Mononuclear cell (primary cell): Measurements from ENCODE around the gene ZNF280D. TPM values are rescaled to one million over a fixed set of nuclear protein-coding genes. Genes with fewer than 3 reads are reported as not detected.
"Not testable (repeated sequence)": the region's sequence is repeated elsewhere in the genome, so short reads cannot be mapped to it uniquely, and the experiment has no call there.

Experiments
- H3K27me3 ChIP-seq: 2 replicates; pipeline ENCODE4 v1.6.0; 2011; ENCODE audit warnings: low read length, control low read depth; ENCODE audit not compliant: insufficient read depth
- H3K4me1 ChIP-seq: 2 replicates; pipeline ENCODE4 v1.5.1; 2011; ENCODE audit warnings: mild to moderate bottlenecking, low read length, control low read depth; ENCODE audit not compliant: insufficient read depth
- H3K4me3 ChIP-seq: 2 replicates; pipeline ENCODE4 v1.5.1; 2011; ENCODE audit warnings: mild to moderate bottlenecking, low read length, moderate library complexity
- H3K9me3 ChIP-seq: 2 replicates; pipeline ENCODE4 v1.5.1; 2011; ENCODE audit warnings: low read depth, mild to moderate bottlenecking, control low read depth, low read length
- total RNA-seq: library from RNA; depleted of rRNA; stranded (reverse); fragments of >200 nt; gene quantifications from one replicate; pipeline ENCODE4 v1.2.3, GENCODE V29; 2012

Gene ZNF280D
- total RNA-seq, 1 donor, result 29.9 TPM

DNA sequence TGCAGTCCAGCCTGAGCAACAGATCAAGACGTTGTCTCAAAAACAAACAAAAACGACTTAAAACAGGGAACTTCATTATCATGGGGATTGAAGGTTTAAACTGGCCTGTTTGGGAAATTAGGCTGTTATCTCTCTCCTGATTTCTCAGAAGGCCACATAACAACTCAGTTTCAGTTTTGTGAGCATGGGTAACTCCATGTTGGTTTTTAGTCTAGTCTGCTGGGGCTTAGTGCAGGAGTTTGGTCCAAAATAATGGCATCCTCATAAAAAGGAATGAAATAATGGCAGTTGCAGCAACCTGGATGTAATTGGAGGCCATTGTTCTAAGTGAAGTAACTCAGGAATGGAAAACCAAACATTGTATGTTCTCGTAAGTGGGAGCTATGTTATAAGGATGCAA is 2.3 kb upstream of the ZNF280D start:
- H3K4me3 ChIP-seq, result no peak overlapping the region

DNA sequence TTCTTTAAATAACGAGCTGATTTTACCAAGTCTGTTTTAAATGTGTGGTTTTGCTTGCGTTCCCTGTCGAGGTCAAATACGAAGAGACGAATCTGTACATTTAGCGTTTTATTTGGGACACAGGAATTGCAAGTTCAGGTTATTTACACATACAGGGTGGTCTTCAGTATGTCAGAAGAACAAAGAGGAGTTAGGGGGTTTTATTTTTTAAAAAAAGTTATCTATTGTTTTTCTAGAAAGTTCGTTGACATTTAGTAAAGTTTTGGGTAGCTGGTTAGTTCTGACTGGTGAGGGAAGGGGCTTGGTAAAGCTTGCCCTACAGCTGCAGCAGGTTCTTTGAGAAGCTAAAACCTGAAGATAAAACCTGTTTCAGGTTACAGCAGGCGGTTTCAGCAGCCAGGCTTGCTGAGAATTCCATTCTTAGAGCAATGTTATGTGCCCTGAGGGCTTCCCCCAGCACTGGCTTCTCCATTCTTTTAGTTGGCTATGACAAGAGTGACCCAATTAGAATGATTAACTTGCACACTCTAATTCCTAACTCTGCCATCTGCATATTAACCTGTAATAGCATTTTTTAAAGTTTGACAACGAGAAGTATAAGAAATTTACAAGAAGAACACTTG is 815 bp upstream of the ZNF280D start:
- Histone ChIP-seq H3K4me1 (peaks cover 29% of the 10 kb centered on the region), H3K27me3 (no peaks in the 10 kb centered on the region), H3K4me3 (peak overlapping the region; percentile 71), H3K9me3 (no peaks in the 10 kb centered on the region)

More for the DNA sequence above, 2.3 kb upstream of the ZNF280D start:
- Histone ChIP-seq H3K9me3 (no peaks in the 10 kb centered on the region), H3K27me3 (no peaks in the 10 kb centered on the region), H3K4me1 (peaks cover 25% of the 10 kb centered on the region)

DNA sequence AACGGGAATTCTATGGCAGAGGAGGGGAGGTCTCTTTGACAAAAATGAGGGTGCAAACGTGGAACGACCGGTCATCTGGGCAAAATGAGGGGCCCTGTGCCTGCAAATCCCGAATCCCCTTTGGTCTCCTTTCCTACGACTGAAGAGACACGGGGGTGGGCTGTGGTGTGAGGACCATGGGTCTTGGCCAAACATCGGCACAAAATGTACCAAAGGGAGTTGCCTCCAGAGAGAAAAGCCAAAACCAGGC is 498 bp downstream of the ZNF280D start:
- no peaks in the 10 kb centered on the region for H3K9me3 ChIP-seq
- no peaks in the 10 kb centered on the region for H3K27me3 ChIP-seq
- H3K4me3 ChIP-seq, result peak overlapping the region; percentile 71

DNA sequence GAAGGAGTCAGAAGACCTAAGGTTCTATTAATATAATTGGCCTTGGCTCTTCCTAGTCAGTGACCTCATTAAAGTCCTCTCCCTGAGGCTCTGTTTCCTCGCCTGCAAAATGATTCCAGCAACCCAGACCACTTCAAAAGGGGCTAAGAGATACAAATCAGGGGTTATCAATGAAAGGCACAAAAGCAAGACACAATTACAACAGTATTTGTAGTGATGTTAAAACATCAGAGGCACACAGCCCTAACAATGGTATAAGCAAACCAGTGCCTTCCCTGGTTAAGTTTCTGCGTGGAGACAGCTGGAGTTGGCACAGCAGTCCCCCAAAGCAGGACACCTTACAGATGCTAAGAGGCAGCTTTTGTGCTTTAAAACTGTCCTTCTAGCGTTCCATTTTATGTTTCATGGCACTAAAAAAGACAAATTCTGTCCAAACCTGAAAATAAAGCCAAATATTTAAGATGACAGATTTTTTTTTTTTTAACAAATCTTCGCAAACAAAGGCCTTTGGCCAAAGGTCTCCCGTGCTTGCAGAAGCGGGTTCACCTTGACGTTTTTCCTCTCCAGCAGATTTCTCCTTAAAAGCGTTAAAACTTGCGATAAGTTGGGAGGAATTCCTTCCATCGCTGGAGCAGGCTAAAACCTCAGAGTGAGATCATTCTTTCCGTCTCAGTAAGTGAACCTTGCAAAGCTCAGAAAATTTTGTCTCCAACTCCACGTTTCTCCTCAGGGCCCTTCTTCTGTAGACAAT is 999 bp downstream of the ZNF280D start:
- H3K4me3 ChIP-seq, result peak overlapping the region; percentile 71
- no peaks in the 10 kb centered on the region for H3K27me3 ChIP-seq
- H3K4me1 ChIP-seq, result peaks cover 29% of the 10 kb centered on the region
- H3K9me3 ChIP-seq, result no peaks in the 10 kb centered on the region

More for the DNA sequence above, 498 bp downstream of the ZNF280D start:
- peaks cover 29% of the 10 kb centered on the region for H3K4me1 ChIP-seq

DNA sequence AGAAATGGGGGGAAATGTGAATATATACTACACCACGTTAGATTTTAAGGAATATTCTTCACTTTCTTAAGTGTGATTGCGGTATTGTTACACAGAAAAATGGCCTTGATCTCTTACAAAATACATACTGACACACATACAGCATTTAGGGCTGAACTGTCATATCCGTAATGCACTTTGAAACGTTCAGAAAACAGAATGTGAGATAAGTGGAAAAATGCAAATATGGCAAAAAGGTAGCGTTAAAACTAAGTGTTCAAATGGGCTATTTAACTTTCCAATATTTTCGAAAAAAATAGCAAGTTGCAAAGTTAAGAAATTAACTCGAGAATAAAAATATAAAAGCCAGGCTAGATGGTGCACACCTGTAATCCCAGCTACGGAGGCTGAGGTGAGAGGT is 1.8 kb downstream of the ZNF280D start:
- no peaks in the 10 kb centered on the region for H3K27me3 ChIP-seq
- H3K4me1 ChIP-seq, result peaks cover 35% of the 10 kb centered on the region
- H3K4me3 ChIP-seq, result no peak overlapping the region
- no peaks in the 10 kb centered on the region for H3K9me3 ChIP-seq

DNA sequence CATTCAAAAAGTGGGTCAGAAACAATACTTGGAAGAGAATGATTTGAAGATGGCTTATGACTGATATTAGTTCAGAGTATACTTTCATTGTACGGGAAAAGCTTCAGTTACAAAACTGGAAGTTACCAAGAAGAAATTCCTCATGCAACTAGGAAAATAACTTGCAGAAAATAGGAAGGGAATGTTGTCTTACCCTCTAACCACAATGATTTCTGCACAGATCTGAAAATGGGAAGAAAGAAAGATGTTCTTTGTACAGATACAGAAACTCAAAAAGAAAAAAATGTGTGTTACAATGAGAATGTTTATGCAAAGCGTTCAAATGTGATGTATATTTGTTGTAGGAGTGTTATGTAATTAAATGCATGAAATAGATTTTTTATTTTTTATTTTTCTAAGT is 3.7 kb downstream of the ZNF280D start:
- Histone ChIP-seq H3K9me3 (no peaks in the 10 kb centered on the region), H3K4me3 (no peak overlapping the region), H3K27me3 (no peaks in the 10 kb centered on the region), H3K4me1 (peaks cover 35% of the 10 kb centered on the region)

DNA sequence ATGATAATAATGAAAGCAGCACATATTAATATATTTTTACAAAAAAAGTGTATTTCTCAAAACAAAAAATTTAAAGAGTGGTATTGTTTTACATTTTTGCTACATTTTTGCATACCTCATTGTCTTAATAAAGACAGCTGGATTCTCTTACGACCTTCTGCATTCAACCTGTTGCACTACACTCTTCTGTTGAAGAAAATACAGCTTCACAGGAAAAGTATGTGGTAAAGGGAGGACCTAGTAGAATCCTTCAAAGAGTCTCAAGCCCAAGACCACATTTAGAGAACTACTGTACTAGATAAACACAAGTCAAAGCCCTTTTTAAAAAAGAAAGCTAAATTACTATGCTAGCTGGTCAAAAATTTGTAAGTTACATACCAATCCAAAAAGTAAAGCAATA is 7.9 kb downstream of the ZNF280D start:
- H3K27me3 ChIP-seq, result no peaks in the 10 kb centered on the region
- no peak overlapping the region for H3K4me3 ChIP-seq
- no peaks in the 10 kb centered on the region for H3K9me3 ChIP-seq
- peaks cover 8% of the 10 kb centered on the region for H3K4me1 ChIP-seq

DNA sequence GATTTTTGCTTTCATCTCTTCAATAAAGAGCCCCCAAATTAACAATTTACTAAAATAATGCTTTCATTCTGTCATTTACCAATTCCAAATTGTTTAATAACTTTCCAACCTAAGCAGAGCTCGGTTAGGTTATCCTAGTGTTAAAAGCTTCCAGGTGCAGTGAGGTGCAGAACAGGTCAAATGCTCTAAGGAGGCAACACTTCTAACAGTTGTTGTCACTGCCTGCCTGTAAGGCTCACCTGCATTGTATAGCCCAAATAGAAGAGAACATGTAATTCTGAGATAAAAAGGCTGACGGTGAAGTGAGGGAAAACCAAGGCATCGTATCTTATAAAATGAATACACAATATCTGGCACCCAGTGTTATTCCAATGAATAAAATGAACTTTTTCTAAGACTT is 9.1 kb downstream of the ZNF280D start:
- H3K4me1 ChIP-seq, result peaks cover 15% of the 10 kb centered on the region
- H3K9me3 ChIP-seq, result no peaks in the 10 kb centered on the region
- H3K4me3 ChIP-seq, result no peak overlapping the region
- H3K27me3 ChIP-seq, result no peaks in the 10 kb centered on the region

DNA sequence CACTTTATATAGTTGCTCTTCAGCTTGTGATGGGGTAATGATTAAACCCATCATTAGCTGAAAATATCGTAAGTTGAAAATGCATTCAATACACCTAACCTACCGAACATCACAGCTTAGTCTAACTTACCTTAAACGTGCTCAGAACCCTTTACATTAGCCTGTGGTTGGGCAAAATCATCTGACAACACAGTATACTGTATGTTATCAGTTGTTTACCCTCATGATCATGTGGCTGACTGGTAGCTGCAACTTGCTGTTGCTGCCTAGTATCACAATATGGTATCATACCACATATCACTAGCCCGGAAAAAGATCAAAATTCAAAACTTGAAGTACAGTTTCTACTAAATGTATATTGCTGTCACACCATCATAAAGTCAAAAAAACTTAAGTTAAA is 9.5 kb downstream of the ZNF280D start:
- H3K4me3 ChIP-seq, result no peak overlapping the region
- no peaks in the 10 kb centered on the region for H3K27me3 ChIP-seq
- no peaks in the 10 kb centered on the region for H3K9me3 ChIP-seq
- H3K4me1 ChIP-seq, result peaks cover 20% of the 10 kb centered on the region

DNA sequence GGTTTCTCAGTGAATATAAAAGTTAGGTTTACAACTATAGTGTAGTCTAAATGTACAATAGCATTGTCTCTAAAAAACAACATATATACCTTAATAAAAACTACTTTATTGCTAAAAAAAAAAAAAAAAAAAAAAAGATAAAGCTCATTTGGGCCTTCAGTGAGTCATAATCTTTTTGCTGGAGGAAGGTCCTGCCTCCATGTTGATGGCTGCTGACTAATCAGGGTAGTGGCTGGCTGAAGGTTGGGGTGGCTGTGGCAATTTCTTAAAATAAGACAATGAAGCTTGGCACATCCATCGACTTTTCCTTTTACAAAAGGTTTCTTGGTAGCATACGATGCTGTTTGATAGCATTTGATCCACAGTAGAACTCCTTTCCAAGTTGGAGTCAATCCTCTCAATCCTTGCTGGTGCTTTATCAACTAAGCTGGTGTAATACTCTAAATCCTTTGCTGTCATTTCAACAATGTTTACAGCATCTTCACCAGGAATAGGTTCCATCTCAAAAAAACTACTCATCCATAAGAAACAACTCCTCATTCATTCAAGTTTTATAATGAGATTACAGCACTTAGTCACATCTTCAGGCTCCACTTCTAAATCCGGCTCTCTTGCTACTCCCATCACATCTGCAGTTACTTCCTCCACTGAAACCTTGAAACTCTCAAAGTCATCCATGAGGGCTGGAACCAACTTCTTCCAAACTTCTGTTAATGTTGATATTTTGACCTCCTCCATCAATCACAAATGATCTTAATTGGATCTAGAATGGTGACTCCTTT is 13.3 kb downstream of the ZNF280D start:
- no peaks in the 10 kb centered on the region for H3K9me3 ChIP-seq
- no peaks in the 10 kb centered on the region for H3K27me3 ChIP-seq
- H3K4me1 ChIP-seq, result peaks cover 17% of the 10 kb centered on the region
- no peak overlapping the region for H3K4me3 ChIP-seq

DNA sequence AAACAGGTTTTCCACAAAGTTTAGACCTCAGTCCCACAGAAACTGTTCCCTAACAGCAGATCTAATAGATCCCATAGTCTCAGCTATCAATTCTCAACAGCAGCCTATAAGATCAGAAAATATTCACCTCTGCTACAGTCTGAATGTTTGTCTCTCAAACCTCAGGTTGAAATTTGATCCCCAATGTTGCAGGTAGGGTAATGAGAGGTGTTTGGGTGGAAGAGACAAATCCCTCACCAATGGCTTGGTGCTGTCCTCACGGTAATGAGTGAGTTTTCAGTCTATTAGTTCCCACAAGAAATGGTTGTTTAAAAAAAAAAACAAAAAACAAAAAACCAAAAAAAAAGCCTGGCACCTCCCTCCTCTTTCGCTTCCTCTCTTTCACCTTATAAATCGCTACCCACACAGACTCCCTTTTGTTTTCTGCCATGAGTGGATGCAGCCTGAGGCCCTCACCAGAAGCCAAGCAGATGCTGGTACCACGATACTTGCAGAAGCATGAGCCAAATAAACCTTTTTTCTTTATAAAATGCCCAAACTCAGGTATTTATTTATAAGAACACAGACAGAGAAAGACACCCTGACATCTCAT is 14.2 kb downstream of the ZNF280D start:
- Histone ChIP-seq H3K9me3 (no peaks in the 10 kb centered on the region), H3K27me3 (no peaks in the 10 kb centered on the region), H3K4me1 (peaks cover 17% of the 10 kb centered on the region), H3K4me3 (no peak overlapping the region)

DNA sequence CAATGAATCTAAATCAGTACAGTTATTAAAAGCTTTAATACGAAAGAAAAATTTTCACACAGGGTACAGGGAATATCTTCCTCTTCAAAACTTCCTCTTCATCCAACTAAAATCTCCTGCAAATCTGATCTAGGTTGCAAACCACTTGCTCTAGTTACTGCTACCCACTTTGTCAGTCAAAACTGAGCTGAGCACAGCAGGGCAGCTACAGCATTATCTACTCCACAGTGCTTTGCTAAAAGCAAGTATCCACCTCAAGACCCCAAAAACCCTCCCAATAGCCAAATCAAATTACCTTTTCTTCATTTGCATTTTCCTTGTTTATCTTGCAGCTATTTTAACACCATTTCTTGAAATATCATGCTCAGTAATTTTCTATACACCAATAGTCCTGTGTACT is 14.7 kb downstream of the ZNF280D start:
- H3K4me3 ChIP-seq, result no peak overlapping the region
- no peaks in the 10 kb centered on the region for H3K27me3 ChIP-seq
- H3K9me3 ChIP-seq, result no peaks in the 10 kb centered on the region
- peaks cover 17% of the 10 kb centered on the region for H3K4me1 ChIP-seq

DNA sequence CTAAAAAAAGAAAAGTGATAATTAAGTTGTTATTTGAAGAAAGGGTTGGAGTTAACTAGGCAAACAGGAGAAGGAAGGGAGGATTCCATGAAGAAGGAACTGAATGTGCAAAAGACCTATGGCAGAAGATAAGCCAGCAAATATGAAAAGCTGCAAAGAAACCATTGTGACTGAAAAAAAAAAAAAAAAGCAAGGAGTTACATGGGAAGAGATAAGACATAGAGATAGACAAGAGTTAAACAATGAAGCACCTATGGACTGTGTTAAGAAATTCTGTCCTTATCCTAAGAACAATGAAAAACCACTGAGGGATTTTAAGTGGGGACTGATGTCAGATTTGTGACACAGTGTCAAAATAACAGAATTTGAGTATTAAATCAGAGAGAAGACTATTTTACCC is 17.0 kb downstream of the ZNF280D start:
- no peaks in the 10 kb centered on the region for H3K27me3 ChIP-seq
- H3K9me3 ChIP-seq, result no peaks in the 10 kb centered on the region
- H3K4me3 ChIP-seq, result no peak overlapping the region
- H3K4me1 ChIP-seq, result peaks cover 17% of the 10 kb centered on the region

DNA sequence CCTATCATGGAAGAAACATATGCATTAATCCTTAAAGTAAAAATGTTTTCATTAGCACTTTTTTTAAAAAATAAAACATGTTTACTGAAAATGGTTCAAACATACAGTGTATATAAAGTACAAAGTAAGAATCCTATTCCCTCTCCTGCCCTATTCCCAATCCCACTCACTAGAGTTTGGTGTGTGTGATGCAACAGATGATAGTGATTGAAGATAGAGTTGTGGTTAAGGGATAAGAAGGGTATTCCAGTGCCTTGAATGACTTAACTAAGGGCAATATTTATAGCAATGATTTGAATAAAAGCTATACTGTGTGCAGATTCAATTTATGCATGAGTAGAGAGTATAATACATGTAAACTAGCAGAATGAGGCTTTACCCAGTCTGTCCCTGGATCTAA is 18.1 kb downstream of the ZNF280D start:
- Histone ChIP-seq H3K4me1 (peaks cover 17% of the 10 kb centered on the region), H3K27me3 (no peaks in the 10 kb centered on the region), H3K9me3 (no peaks in the 10 kb centered on the region)

DNA sequence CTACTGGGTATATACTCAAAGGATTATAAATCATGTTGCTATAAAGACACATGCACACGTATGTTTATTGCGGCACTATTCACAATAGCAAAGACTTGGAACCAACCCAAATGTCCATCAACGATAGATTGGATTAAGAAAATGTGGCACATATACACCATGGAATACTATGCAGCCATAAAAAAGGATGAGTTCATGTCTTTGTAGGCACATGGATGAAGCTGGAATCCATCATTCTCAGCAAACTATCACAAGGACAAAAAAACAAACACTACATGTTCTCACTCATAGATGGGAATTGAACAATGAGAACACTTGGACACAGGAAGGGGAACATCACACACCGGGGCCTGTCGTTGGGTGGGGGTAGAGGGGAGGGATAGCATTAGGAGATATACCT is 23.8 kb downstream of the ZNF280D start:
- H3K9me3 ChIP-seq, H3K27me3 ChIP-seq, H3K4me1 ChIP-seq, H3K4me3 ChIP-seq: not testable (repeated sequence)

More for the DNA sequence above, 18.1 kb downstream of the ZNF280D start:
- no peak overlapping the region for H3K4me3 ChIP-seq
